Mucosa of descending colon (tissue), 3 donors: ENCODE data around the gene CCNDBP1. TPM values are rescaled to one million over a fixed set of nuclear protein-coding genes. Genes with fewer than 3 reads are reported as not detected.

ENCODE experiments used
- ATAC-seq: fragments of 200-7000 bp; cut with Tn5 transposase; one replicate; pipeline ENCODE4 v1.9.1; 2020; ENCODE audit warnings: mild to moderate bottlenecking, moderate library complexity
- DNase-seq, 3 donors: peaks; one replicate each; pipeline ENCODE4 v3.0.0-alpha.2; 2020
- H3K36me3 ChIP-seq: fragments of 200-600 bp; one replicate; pipeline ENCODE4 v1.8.0; 2021; ENCODE audit warnings: low read depth, mild to moderate bottlenecking
- H3K4me1 ChIP-seq: fragments of 200-600 bp; one replicate; pipeline ENCODE4 v1.8.0; 2021; ENCODE audit warnings: low read depth, mild to moderate bottlenecking
- H3K4me3 ChIP-seq: fragments of 200-600 bp; one replicate; pipeline ENCODE4 v1.8.0; 2021; ENCODE audit warnings: mild to moderate bottlenecking
- H3K9me3 ChIP-seq: fragments of 200-600 bp; one replicate; pipeline ENCODE4 v1.8.0; 2021; ENCODE audit warnings: mild to moderate bottlenecking
- intact Hi-C, 2 donors: fragments of 100-400 bp; cut with DNase I in 1 of 2; cut with micrococcal nuclease in 1 of 2; formaldehyde crosslinking; loops; one replicate each; pipeline versions ENCODE4 v1.11.0 to v1.11.1; 2022; cut with DNase I, micrococcal nuclease
- long read RNA-seq, 2 donors: library from polyadenylated mRNA; unstranded; transcript quantifications; one replicate each; pipeline ENCODE4 v2.0.0, GENCODE V29; 2019 to 2021
- total RNA-seq, 3 donors: library from RNA; stranded (reverse); fragmentation: NEBNext Ultra II Directional in 2 of 3; extraction: Animal tissue kit (Norgen Biotek cat#: 25700) in 2 of 3; gene quantifications; one replicate each; pipeline versions ENCODE4 v1.2.1 to v1.2.4, GENCODE V29; 2021 to 2023
- TF ChIP-seq, protein P1 (sequence below): fragments of 200-600 bp; IDR thresholded peaks from one replicate; pipeline ENCODE4 v1.8.0; 2022; ENCODE audit warnings: antibody characterized with exemption, mild to moderate bottlenecking
- donor health status: DM: no; HTN: no; CAD: no; lungs with moderate emphysema.
- donor health status: DM: no; HTN: no; CAD: no.
- donor health status: DM: no; HTN: yes; CAD: no.

Gene CCNDBP1, protein sequence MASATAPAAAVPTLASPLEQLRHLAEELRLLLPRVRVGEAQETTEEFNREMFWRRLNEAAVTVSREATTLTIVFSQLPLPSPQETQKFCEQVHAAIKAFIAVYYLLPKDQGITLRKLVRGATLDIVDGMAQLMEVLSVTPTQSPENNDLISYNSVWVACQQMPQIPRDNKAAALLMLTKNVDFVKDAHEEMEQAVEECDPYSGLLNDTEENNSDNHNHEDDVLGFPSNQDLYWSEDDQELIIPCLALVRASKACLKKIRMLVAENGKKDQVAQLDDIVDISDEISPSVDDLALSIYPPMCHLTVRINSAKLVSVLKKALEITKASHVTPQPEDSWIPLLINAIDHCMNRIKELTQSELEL
- total RNA-seq = 10 to 100 TPM; 45.5 to 75.2 (median 54.6) TPM
- long read RNA-seq, donor 1, transcript CCNDBP1-201 (11 exons, 3,660 nt) = major isoform, 72 of 86 reads
- long read RNA-seq, donor 1, partial matches to known transcripts = 3 of 86 reads
- long read RNA-seq, donor 1, other reads (novel, unspliced or antisense) = 5 of 86 reads
- long read RNA-seq, donor 2, transcript CCNDBP1-201 (11 exons, 3,660 nt) = major isoform, 48 of 65 reads
- long read RNA-seq, donor 2, partial matches to known transcripts = 11 of 65 reads
- long read RNA-seq, donor 2, other reads (novel, unspliced or antisense) = 3 of 65 reads

DNA sequence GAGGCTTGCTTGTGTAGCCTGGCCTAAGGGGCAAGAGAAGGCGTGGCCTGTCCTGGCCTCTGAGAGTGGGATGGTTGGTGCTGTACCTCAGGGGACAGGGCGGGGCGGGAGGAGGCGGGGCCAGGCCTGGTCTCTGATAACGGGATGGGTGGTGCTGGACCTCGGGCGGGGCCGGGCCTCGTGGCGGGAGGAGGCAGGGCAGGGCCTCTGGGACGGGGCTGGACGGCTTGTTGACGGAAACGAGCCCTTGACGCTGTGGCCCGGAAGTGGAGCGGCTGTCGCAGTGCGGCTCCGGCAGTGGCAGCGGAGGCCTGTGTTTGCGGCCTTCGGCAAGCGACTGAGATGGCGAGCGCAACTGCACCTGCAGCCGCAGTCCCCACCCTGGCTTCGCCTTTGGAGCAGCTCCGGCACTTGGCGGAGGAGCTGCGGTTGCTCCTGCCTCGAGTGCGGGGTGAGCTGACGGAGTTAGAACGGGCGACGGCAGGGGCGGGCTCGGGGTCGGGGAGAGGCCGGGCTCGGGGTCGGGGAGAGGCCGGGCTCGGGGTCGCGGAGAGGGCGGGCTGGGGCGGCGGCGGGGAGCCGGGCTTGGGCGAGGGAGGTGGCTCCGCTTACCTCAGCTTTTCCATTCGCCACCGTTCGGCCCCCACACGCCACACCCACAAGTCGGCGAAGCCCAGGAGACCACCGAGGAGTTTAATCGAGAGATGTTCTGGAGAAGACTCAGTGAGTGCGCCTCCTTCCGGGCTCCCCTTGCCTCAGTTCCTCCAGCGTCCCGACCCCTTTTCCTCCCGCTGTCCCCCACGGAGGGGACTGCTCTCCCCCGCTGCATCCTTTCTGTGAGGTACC, at the start of gene CCNDBP1:
CCNDBP1 (plus strand) TSS at position 247 of the 846 bp plus-strand sequence; CDS start at position 343, 96 bp downstream.
- H3K4me3 ChIP-seq = peak within 1 kb of the TSS; percentile 67
- intact Hi-C loops = no loop called here
- peak; percentile 98 to 99 (median 99) for DNase-seq
- H3K36me3 ChIP-seq = no peaks in the 10 kb centered on the region
- H3K9me3 ChIP-seq = no peaks in the 10 kb centered on the region
- ATAC-seq = peak; percentile 98
- TF ChIP-seq, protein P1, sequence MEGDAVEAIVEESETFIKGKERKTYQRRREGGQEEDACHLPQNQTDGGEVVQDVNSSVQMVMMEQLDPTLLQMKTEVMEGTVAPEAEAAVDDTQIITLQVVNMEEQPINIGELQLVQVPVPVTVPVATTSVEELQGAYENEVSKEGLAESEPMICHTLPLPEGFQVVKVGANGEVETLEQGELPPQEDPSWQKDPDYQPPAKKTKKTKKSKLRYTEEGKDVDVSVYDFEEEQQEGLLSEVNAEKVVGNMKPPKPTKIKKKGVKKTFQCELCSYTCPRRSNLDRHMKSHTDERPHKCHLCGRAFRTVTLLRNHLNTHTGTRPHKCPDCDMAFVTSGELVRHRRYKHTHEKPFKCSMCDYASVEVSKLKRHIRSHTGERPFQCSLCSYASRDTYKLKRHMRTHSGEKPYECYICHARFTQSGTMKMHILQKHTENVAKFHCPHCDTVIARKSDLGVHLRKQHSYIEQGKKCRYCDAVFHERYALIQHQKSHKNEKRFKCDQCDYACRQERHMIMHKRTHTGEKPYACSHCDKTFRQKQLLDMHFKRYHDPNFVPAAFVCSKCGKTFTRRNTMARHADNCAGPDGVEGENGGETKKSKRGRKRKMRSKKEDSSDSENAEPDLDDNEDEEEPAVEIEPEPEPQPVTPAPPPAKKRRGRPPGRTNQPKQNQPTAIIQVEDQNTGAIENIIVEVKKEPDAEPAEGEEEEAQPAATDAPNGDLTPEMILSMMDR = no peak
- peaks cover 13% of the 10 kb centered on the region for H3K4me1 ChIP-seq

DNA sequence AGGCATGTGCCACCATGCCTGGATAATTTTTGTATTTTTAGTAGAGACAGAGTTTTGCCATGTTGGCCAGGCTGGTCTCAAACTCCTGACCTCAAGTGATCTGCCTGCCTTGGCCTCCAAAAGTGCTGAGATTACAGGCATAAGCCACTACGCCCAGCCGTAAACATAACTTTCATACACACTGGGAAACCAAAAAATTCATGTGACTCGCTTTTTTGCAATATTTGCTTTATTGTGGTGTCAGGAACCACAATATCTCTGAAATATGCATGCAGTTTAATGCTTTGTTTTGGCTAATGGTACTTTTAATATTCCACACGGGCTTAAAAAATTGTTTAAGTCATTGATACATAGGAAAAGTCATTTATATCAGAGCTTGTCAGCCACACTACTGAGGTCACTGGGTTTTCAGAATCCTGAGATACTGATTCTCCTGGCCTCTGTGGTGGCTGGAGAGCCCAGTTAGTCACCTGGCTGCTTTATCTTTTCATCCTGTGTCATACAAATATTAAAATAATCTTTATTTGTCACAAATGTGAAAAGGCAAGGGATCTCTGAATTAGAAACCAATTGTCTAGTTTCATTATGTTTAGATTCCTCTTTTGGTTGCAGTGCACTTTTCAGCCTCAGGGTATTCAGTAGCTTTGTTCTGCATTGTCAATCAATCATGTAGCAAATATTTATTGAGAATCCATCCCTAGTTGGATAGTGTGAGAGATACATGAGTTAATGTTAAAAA, 41.8 kb upstream of the CCNDBP1 start:
- ATAC-seq (no peak), DNase-seq (no peak)
- no peak overlapping the region for H3K4me3 ChIP-seq
- peaks cover 12% of the 10 kb centered on the region for H3K36me3 ChIP-seq
- TF ChIP-seq, protein P1 = no peak
- no peaks in the 10 kb centered on the region for H3K4me1 ChIP-seq
- H3K9me3 ChIP-seq = no peaks in the 10 kb centered on the region
- intact Hi-C loops = loop anchor here in 1 of 2 donors (10.0 kb wide), 1 partner anchor 59 kb away; no protein-coding TSS in a partner anchor

DNA sequence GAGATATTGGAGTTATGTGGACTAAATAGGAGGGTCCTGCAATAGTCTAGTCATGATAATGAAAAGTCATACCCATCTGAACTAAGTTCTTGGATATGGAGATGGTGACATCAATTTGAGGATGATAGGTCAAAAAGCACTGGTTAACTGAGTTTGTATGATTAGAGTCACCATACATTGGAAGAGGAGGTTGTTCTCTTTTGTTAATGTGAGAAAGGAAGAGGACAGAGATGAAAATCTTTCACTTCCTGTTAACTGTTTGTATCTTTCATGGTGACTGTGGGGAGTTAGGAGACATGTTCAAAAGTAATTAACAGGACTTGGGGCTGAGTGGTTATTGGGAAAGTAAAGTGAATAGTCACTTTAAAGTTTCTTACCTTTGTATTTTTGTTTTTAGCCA, 40.7 kb upstream of the CCNDBP1 start:
- H3K36me3 ChIP-seq = peaks cover 9% of the 10 kb centered on the region
- H3K4me3 ChIP-seq = no peak overlapping the region
- no peaks in the 10 kb centered on the region for H3K9me3 ChIP-seq
- intact Hi-C loops = loop anchor here in 1 of 2 donors (10.0 kb wide), 1 partner anchor 60 kb away; no protein-coding TSS in a partner anchor
- DNase-seq (no peak), ATAC-seq (no peak)
- H3K4me1 ChIP-seq = no peaks in the 10 kb centered on the region
- TF ChIP-seq, protein P1 = no peak

DNA sequence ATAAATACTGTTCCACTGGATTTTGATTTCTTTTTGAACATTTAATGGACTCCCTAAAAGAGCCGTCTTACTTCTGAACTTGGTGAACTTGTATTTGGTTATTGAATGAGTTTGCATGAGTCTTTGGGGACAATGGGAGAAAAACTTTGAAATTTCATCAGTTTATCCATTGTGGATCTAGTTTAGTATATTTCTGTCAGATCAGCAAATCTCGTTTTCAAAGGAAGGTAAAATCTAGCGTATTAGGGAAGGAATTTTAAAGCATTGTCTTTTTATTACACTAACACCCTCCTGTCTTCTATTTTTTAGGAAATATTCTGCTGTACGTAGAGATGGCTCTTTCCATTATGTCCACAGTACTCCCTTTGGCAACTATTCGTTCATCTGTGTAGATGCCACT, 39.0 kb upstream of the CCNDBP1 start:
- ATAC-seq (no peak), DNase-seq (no peak)
- TF ChIP-seq, protein P1 = no peak
- intact Hi-C loops = loop anchor here in 1 of 2 donors (10.0 kb wide), 1 partner anchor 61 kb away; no protein-coding TSS in a partner anchor
- Histone ChIP-seq H3K9me3 (no peaks in the 10 kb centered on the region), H3K4me1 (no peaks in the 10 kb centered on the region), H3K36me3 (peaks cover 8% of the 10 kb centered on the region), H3K4me3 (no peak overlapping the region)
